ENCODE measurements around the gene POLA2. TPM values are rescaled to one million over a fixed set of nuclear protein-coding genes. Genes with fewer than 3 reads are reported as not detected.

Gene POLA2
- total RNA-seq, 1 experiment from 2014 or later = 37.7 TPM

DNA sequence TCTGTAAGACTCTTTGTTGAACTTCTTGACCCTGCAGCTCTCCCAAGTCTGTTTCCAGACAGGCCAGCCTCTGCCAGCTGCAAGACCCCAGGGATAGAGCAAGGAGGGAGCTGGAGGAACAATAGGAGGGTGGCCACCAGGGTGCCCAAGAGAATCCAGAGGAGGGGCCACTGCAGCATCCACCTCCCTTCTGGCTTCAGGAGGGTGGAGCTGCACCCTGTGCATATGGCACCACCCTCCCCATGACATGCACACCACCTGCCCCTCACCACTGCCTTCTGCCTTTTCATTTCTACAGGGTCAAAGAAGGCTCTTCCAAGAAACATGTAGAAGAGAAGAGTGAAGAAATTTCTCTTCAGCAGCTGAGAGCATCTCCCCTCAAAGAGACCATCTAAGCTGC is 20.1 kb upstream of the POLA2 start:
- no peak overlapping the region for H4K91ac ChIP-seq (ENCODE audit: insufficient read length, low read depth, low read length)
- no peaks in the 10 kb centered on the region for H3K79me2 ChIP-seq (ENCODE audit: insufficient read depth, low read length)
- H3K27me3 ChIP-seq (ENCODE audit: insufficient read depth, low read length) = no peaks in the 10 kb centered on the region
- TF ChIP-seq, protein P1, sequence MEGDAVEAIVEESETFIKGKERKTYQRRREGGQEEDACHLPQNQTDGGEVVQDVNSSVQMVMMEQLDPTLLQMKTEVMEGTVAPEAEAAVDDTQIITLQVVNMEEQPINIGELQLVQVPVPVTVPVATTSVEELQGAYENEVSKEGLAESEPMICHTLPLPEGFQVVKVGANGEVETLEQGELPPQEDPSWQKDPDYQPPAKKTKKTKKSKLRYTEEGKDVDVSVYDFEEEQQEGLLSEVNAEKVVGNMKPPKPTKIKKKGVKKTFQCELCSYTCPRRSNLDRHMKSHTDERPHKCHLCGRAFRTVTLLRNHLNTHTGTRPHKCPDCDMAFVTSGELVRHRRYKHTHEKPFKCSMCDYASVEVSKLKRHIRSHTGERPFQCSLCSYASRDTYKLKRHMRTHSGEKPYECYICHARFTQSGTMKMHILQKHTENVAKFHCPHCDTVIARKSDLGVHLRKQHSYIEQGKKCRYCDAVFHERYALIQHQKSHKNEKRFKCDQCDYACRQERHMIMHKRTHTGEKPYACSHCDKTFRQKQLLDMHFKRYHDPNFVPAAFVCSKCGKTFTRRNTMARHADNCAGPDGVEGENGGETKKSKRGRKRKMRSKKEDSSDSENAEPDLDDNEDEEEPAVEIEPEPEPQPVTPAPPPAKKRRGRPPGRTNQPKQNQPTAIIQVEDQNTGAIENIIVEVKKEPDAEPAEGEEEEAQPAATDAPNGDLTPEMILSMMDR (conservative IDR thresholded peaks at IDR 0.05) = no peak
- H3K27me3 Mint-ChIP-seq (ENCODE audit: low read depth) = peaks cover 2% of the 10 kb centered on the region; the same call in 1 of the 2 replicates
- no peak overlapping the region for H3K23ac ChIP-seq (ENCODE audit: insufficient read length, low read depth, low read length)
- no peak overlapping the region for H3K9ac ChIP-seq (ENCODE audit: extremely low read depth, insufficient read length, low read length)
- no peak overlapping the region for H2AFZ ChIP-seq (ENCODE audit: low read length)
- H2BK120ac ChIP-seq (ENCODE audit: low read depth, low read length, poor library complexity, severe bottlenecking) = no peak overlapping the region
- H3K27ac Mint-ChIP-seq = peak overlapping the region in 1 of 3 experiments; percentile 59; a peak in 1 of 7 replicates
- no peaks in the 10 kb centered on the region for H3K23me2 ChIP-seq (ENCODE audit: insufficient read length, low read depth, low read length, poor library complexity, severe bottlenecking)
- H3K18ac ChIP-seq (ENCODE audit: insufficient read length, low read depth, low read length) = no peak overlapping the region
- H3K4me2 ChIP-seq (ENCODE audit: insufficient read depth, insufficient read length, low read length) = no peak overlapping the region
- no peak overlapping the region for H3K27ac ChIP-seq (ENCODE audit: insufficient read length, low read depth, low read length)
- no peak overlapping the region for H3K4ac ChIP-seq (ENCODE audit: low read depth, low read length)
- peaks cover 25 to 27% of the 10 kb centered on the region in 2 experiments for H3K4me1 Mint-ChIP-seq
- no peak overlapping the region for H2BK5ac ChIP-seq (ENCODE audit: insufficient read length, low read length)
- no peak overlapping the region for H2BK20ac ChIP-seq (ENCODE audit: low read depth, low read length, poor library complexity, severe bottlenecking)
- H4K5ac ChIP-seq (ENCODE audit: insufficient read length, low read depth, low read length) = no peak overlapping the region
- H2BK12ac ChIP-seq (ENCODE audit: insufficient read length, low read depth, low read length) = no peak overlapping the region
- no peaks in the 10 kb centered on the region for H4K20me1 ChIP-seq (ENCODE audit: control insufficient read depth, insufficient read depth, insufficient read length)
- no peak overlapping the region for H3K56ac ChIP-seq (ENCODE audit: insufficient read length, low read depth, low read length)
- no peak overlapping the region for H3K4me3 Mint-ChIP-seq
- no peaks in the 10 kb centered on the region for H3K9me3 ChIP-seq (ENCODE audit: control insufficient read depth, low read depth, low read length)
- peaks cover 0 to 10% of the 10 kb centered on the region in 2 experiments; a peak in 4 of 5 replicates for H3K9me3 Mint-ChIP-seq
- no peak overlapping the region for H2AK5ac ChIP-seq (ENCODE audit: insufficient read length, low read length)
- H4K8ac ChIP-seq (replicated peaks; ENCODE audit: insufficient read length, low read depth, low read length) = no peak overlapping the region
- H3K4me1 ChIP-seq (ENCODE audit: insufficient read depth, low read length) = peaks cover 5% of the 10 kb centered on the region
- H3K14ac ChIP-seq (ENCODE audit: insufficient read depth, low read length) = no peak overlapping the region
- peaks cover 9 to 16% (median 10%) of the 10 kb centered on the region in 3 experiments for H3K36me3 Mint-ChIP-seq (ENCODE audit: insufficient read depth in 1 of 3, low read depth in 3 of 3)
- H3T11ph ChIP-seq (ENCODE audit: low read length) = no peak overlapping the region
- no peaks in the 10 kb centered on the region for H3K79me1 ChIP-seq (ENCODE audit: insufficient read depth, low read depth, low read length, poor library complexity, severe bottlenecking)
- no peak overlapping the region for H2BK15ac ChIP-seq (ENCODE audit: low read depth, low read length)
- no peak for DNase-seq

Data from H9 (cell line).